HG03520 (cell line): ENCODE data around the gene FOSL2.

ENCODE experiments used
- ATAC-seq: cut with Tn5 transposase; IDR thresholded peaks from one replicate; pipeline ENCODE4 v1.9.1; 2021; ENCODE audit warnings: mild to moderate bottlenecking, moderate library complexity; ENCODE audit not compliant: unreplicated experiment

FOSL2 gene

GRCh38 chr2:28429636-28430376 is 37.1 kb downstream of the FOSL2 start:
- ATAC-seq: no peak

- no peak for ATAC-seq
Measured at GRCh38 chr2:28430377-28430765, 37.7 kb downstream of the FOSL2 start.

- no peak for ATAC-seq
Measured at GRCh38 chr2:28430788-28431418, 38.2 kb downstream of the FOSL2 start.

- no peak for ATAC-seq
Measured at GRCh38 chr2:28431741-28432140, 39.1 kb downstream of the FOSL2 start.

GRCh38 chr2:28432362-28432761 is 39.7 kb downstream of the FOSL2 start:
- ATAC-seq: no peak

GRCh38 chr2:28433215-28433614 is 40.6 kb downstream of the FOSL2 start:
- no peak for ATAC-seq

GRCh38 chr2:28433935-28434599 is 41.4 kb downstream of the FOSL2 start:
- no peak for ATAC-seq

GRCh38 chr2:28434600-28434989 is 41.9 kb downstream of the FOSL2 start:
- no peak for ATAC-seq

GRCh38 chr2:28435241-28435640 is 42.6 kb downstream of the FOSL2 start:
- ATAC-seq: no peak

GRCh38 chr2:28435814-28436351 is 43.2 kb downstream of the FOSL2 start:
- ATAC-seq: no peak

- no peak for ATAC-seq
Measured at GRCh38 chr2:28436525-28437051, 43.9 kb downstream of the FOSL2 start.

GRCh38 chr2:28437149-28437835 is 44.6 kb downstream of the FOSL2 start:
- no peak for ATAC-seq

GRCh38 chr2:28437918-28438317 is 45.3 kb downstream of the FOSL2 start:
- no peak for ATAC-seq

- no peak for ATAC-seq
Measured at GRCh38 chr2:28438532-28439063, 45.9 kb downstream of the FOSL2 start.

GRCh38 chr2:28439127-28439526 is 46.5 kb downstream of the FOSL2 start:
- no peak for ATAC-seq

- no peak for ATAC-seq
Measured at GRCh38 chr2:28439763-28440162, 47.1 kb downstream of the FOSL2 start.

- no peak for ATAC-seq
Measured at GRCh38 chr2:28442328-28442727, 49.7 kb downstream of the FOSL2 start.

GRCh38 chr2:28444956-28445355 is 52.3 kb downstream of the FOSL2 start:
- no peak for ATAC-seq

GRCh38 chr2:28445448-28446258 is 53.0 kb downstream of the FOSL2 start:
- ATAC-seq: no peak

- ATAC-seq: no peak
Measured at GRCh38 chr2:28446531-28446930, 53.9 kb downstream of the FOSL2 start.
